ENCODE results near the gene KIZ.

KIZ gene

GRCh38 chr20:21273755-21274386 is 148.0 kb downstream of the KIZ start:
- DNase-seq, result no peak

- no peak for DNase-seq
These were observed 152.9 kb downstream of the KIZ start for GRCh38 chr20:21278829-21279228.

GRCh38 chr20:21279706-21280521 is 154.0 kb downstream of the KIZ start:
- DNase-seq, result no peak

GRCh38 chr20:21280522-21281016 is 154.7 kb downstream of the KIZ start:
- DNase-seq, result no peak

GRCh38 chr20:21286775-21287174 is 160.9 kb downstream of the KIZ start:
- no peak for DNase-seq

GRCh38 chr20:21288587-21289370 is 162.9 kb downstream of the KIZ start:
- DNase-seq, result no peak

GRCh38 chr20:21289651-21290050 is 163.8 kb downstream of the KIZ start:
- no peak for DNase-seq

- no peak for DNase-seq
These were observed 165.1 kb downstream of the KIZ start for GRCh38 chr20:21291026-21291425.

GRCh38 chr20:21294755-21295154 is 168.9 kb downstream of the KIZ start:
- no peak for DNase-seq
